ENCODE results near the gene FBN1. TPM values are rescaled to one million over a fixed set of nuclear protein-coding genes. Genes with fewer than 3 reads are reported as not detected.
A peak's percentile ranks its signal among the peaks of the same experiment; 100 is the strongest.

Gene FBN1
- total RNA-seq, 6 experiments from 2014 or later = 1.7 to 12.0 (median 8.7) TPM

- Histone ChIP-seq H3K27me3 (no peaks in the 10 kb centered on the region), H3K4me3 (no peak overlapping the region), H3K9me3 (no peaks in the 10 kb centered on the region), H3K4me1 (no peaks in the 10 kb centered on the region), H3K27ac (no peak overlapping the region), H3K36me3 (no peaks in the 10 kb centered on the region)
- TF ChIP-seq CTCF (IDR thresholded peaks at IDR 0.05) (no peak), POLR2A (IDR thresholded peaks at IDR 0.05) (no peak)
- intact Hi-C loops (cut with DNase I) = no loop called here
- WGBS (ENCODE audit: insufficient coverage, low coverage, low lambda C conversion rate, missing lambda C conversion rate) = 69% methylated on average over 16 of the region's 16 CpGs
- DNase-seq (peak in 1 of 3 donors; percentile 19), ATAC-seq (no peak)
Observed at GRCh38 chr15:48537271-48538113, 108.0 kb downstream of the FBN1 start.

- DNase-seq = no peak
- Histone ChIP-seq H3K27me3 (no peaks in the 10 kb centered on the region), H3K36me3 (no peaks in the 10 kb centered on the region), H3K27ac (peak overlapping the region in 1 of 3 donors; percentile 13), H3K9me3 (no peaks in the 10 kb centered on the region), H3K4me3 (no peak overlapping the region), H3K4me1 (no peaks in the 10 kb centered on the region)
- WGBS (ENCODE audit: insufficient coverage, low coverage, low lambda C conversion rate, missing lambda C conversion rate) = 27% methylated on average over 3 of the region's 3 CpGs
- peak; percentile 61 to 83 (median 73) for ATAC-seq
- intact Hi-C loops (cut with DNase I) = no loop called here
- no peak for TF ChIP-seq POLR2A (IDR thresholded peaks at IDR 0.05)
- TF ChIP-seq CTCF (IDR thresholded peaks at IDR 0.05) = no peak
Observed at GRCh38 chr15:48536681-48537091, 108.8 kb downstream of the FBN1 start.

GRCh38 chr15:48533982-48534381, 111.5 kb downstream of the FBN1 start:
- Histone ChIP-seq H3K27me3 (no peaks in the 10 kb centered on the region), H3K4me3 (no peak overlapping the region)

GRCh38 chr15:48532946-48533345, 112.6 kb downstream of the FBN1 start:
- Histone ChIP-seq H3K4me1 (no peaks in the 10 kb centered on the region), H3K27ac (no peak overlapping the region), H3K27me3 (no peaks in the 10 kb centered on the region), H3K36me3 (no peaks in the 10 kb centered on the region), H3K4me3 (no peak overlapping the region), H3K9me3 (no peaks in the 10 kb centered on the region)
- intact Hi-C loops (cut with DNase I) = no loop called here
- DNase-seq (no peak), ATAC-seq (no peak)
- no peak for TF ChIP-seq CTCF (IDR thresholded peaks at IDR 0.05)
- no peak for TF ChIP-seq POLR2A (IDR thresholded peaks at IDR 0.05)

More at GRCh38 chr15:48533982-48534381, 111.5 kb downstream of the FBN1 start:
- intact Hi-C loops (cut with DNase I) = no loop called here
- 56% methylated on average over 2 of the region's 2 CpGs for WGBS (ENCODE audit: insufficient coverage, low coverage, low lambda C conversion rate, missing lambda C conversion rate)
- DNase-seq = no peak
- no peak for ATAC-seq
- no peak overlapping the region for H3K27ac ChIP-seq
- TF ChIP-seq POLR2A (IDR thresholded peaks at IDR 0.05) (no peak), CTCF (IDR thresholded peaks at IDR 0.05) (no peak)
- no peaks in the 10 kb centered on the region for H3K36me3 ChIP-seq
- no peaks in the 10 kb centered on the region for H3K4me1 ChIP-seq
- H3K9me3 ChIP-seq = no peaks in the 10 kb centered on the region
